ENCODE data around the gene HOXD9. TPM values are rescaled to one million over a fixed set of nuclear protein-coding genes. Genes with fewer than 3 reads are reported as not detected.

The HOXD9 gene
- total and polyA plus RNA-seq, 10 donors, result 1.1 to 4.0 (median 2.6) TPM

DNA sequence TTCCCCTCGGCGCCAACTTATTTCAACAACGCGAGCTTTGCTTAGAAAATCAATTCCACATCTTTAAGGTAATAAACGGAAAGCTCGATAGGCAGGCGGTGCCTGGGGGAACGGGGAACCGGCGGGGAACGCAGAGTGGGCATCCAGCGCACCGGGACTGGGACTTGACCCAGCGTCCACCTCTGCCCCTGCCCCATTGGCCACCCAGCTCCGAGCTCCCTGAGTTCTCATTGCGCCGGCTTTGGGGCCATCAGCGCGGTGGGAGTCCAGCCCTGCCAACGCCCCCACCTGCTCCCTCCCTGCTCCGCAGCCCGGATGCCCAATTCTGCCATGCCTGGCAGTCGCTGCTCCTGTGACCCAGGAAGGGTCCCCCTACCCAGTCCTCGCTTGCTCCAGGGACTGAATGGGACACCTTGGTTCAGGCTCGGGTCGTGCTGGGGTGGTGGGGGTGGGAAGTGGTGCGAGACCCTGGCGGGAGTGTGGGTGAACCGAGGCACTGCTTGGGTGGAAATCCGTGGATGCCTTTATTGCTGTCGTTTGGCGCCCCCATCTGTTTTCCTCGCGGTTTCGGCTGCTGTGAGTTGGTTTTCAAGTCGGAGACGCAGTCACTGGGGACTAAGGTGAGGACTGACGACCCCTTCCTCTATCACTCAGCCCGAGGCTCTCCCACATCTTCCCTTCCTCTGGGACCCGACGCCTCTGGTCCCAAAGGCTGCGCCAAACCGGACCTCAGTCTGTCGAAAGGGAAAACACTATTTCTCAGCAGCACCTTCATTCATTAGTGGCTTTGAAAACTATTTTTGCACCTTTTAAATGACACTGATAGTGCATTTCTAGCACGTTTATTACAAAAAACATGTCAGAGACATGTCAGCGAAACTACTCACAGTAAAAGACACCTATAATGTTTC, 36.4 kb upstream of the HOXD9 start:
- Histone ChIP-seq H3K27ac (no peak overlapping the region), H3K36me3 (peaks cover 0 to 3% (median 0%) of the 10 kb centered on the region in 6 donors), H3K9me3 (peaks cover 0 to 33% (median under 1%) of the 10 kb centered on the region in 8 donors), H3K27me3 (replicated peaks in 1 of 7) (peaks cover 25 to 100% (median 100%) of the 10 kb centered on the region in 7 donors), H3K4me3 (no peak overlapping the region), H3K4me1 (peaks cover 4 to 57% (median 30%) of the 10 kb centered on the region in 6 donors)
- TF ChIP-seq, protein P1, sequence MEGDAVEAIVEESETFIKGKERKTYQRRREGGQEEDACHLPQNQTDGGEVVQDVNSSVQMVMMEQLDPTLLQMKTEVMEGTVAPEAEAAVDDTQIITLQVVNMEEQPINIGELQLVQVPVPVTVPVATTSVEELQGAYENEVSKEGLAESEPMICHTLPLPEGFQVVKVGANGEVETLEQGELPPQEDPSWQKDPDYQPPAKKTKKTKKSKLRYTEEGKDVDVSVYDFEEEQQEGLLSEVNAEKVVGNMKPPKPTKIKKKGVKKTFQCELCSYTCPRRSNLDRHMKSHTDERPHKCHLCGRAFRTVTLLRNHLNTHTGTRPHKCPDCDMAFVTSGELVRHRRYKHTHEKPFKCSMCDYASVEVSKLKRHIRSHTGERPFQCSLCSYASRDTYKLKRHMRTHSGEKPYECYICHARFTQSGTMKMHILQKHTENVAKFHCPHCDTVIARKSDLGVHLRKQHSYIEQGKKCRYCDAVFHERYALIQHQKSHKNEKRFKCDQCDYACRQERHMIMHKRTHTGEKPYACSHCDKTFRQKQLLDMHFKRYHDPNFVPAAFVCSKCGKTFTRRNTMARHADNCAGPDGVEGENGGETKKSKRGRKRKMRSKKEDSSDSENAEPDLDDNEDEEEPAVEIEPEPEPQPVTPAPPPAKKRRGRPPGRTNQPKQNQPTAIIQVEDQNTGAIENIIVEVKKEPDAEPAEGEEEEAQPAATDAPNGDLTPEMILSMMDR (IDR thresholded peaks at IDR 0.05 in 8 of 11, conservative IDR thresholded peaks at IDR 0.05 in 3 of 11), result no peak
- TF ChIP-seq POLR2A (IDR thresholded peaks at IDR 0.05) (no peak), POLR2AphosphoS5 (IDR thresholded peaks at IDR 0.05) (no peak)
- intact Hi-C loops (cut with DNase I; ENCODE audit: low total_unique reads), result loop anchor here (5.0 kb wide), 1 partner anchor 719 kb away; no protein-coding TSS in a partner anchor
- no peak for DNase-seq
- 4 to 6% (median 5%) methylated on average over 37 to 46 of the region's 46 CpGs for whole genome bisulfite sequencing, 5 donors

DNA sequence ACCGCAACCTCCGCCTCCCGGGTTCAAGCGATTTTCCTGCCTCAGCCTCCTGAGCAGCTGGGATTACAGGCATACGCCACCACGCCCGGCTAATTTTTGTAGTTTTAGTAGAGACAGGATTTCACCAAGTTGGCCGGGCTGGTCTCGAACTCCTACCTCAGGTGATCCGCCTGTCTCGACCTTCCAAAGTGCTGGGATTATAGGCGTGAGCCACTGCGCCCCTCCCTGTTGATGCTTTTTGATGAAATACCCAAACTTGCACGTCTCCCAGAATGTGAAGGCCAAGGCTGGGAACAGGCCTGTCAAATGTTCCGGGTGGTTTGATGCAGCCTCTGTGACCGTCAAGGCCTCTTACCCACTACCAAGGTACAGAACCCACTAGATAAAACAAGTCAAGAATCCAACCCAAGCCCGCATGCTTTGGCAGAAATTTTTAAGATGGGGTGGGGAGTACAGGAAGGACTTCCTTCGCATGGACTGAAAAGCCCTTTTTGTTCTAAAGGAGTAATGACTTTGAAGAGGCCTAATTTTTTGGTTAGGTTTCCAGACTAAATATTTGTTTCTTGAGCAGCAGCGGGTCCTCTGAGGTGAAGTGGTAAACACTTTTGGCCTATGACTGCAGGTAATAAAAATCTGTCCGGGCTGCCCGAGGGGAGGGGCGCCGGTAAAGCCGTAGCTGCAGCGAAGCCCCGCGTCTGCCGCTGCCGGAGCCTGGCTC, 35.0 kb upstream of the HOXD9 start:
- TF ChIP-seq POLR2AphosphoS5 (IDR thresholded peaks at IDR 0.05), result no peak
- TF ChIP-seq POLR2A (IDR thresholded peaks at IDR 0.05), result no peak
- TF ChIP-seq, protein P1 (IDR thresholded peaks at IDR 0.05 in 8 of 11, conservative IDR thresholded peaks at IDR 0.05 in 3 of 11), result no peak
- WGBS, 5 donors, result 21 to 23% (median 22%) methylated on average over 29 of the region's 29 CpGs
- no peak for DNase-seq
- Histone ChIP-seq H3K27ac (no peak overlapping the region), H3K27me3 (replicated peaks in 1 of 7) (peaks cover 27 to 100% (median 100%) of the 10 kb centered on the region in 7 donors), H3K36me3 (no peaks in the 10 kb centered on the region), H3K4me3 (peak overlapping the region in 6 of 8 donors; percentile 6 to 57 (median 14)), H3K9me3 (peaks cover 0 to 20% (median 0%) of the 10 kb centered on the region in 8 donors), H3K4me1 (peaks cover 5 to 58% (median 30%) of the 10 kb centered on the region in 6 donors)
- intact Hi-C loops (cut with DNase I; ENCODE audit: low total_unique reads), result loop anchor here (5.0 kb wide), 1 partner anchor 720 kb away; no protein-coding TSS in a partner anchor

DNA sequence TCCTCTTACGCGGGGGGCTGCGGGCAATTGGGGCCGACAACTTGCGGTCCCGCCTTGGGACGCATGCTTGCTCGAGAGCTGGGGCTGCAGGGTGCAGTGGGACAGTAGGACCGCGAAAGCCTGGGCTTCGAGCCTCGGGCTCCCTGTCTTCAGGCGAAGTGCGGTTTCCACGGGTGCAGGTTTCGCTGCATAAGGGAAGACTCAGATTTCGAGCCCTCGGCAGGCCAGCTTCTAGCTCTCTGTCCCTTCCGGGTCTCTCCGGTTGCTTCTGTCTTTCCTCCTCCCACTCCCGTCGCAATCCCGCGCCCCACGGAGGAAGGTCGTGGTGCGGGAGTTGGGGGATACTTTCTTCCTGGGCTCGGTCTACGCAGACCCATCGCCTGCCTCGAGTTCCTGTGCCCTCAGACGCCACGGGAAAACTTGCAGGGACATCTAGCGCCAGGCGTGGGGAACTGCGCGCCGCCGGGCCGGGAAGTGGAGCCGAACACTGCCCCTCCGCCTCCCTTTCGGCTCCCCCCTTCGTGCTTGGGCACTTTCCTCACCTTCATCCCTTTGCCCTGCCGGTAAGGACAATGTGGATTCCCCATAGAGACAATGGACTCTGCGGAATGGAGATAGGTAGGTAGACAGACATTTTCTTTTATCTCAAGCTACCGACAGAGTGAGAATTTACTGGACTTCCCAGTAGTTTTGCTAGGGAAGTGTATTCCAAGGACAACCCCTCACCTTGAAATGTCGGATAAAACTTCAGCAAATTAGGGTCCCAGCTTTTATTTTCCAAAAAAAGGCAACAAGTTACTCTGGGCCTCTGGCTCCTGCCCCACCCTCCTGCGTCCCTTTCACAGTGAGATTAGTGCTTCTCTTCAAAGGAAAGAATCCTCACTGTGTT, 34.2 kb upstream of the HOXD9 start:
- WGBS, 5 donors, result 4 to 8% (median 5%) methylated on average over 32 to 49 of the region's 49 CpGs
- peaks cover 10 to 58% (median 34%) of the 10 kb centered on the region in 6 donors for H3K4me1 ChIP-seq
- TF ChIP-seq, protein P1 (IDR thresholded peaks at IDR 0.05 in 8 of 11, conservative IDR thresholded peaks at IDR 0.05 in 3 of 11), result peak in 9 of 11 experiments; percentile 29 to 67 (median 49)
- TF ChIP-seq POLR2AphosphoS5 (IDR thresholded peaks at IDR 0.05) (peak in 2 of 3 donors; percentile 37 to 61), POLR2A (IDR thresholded peaks at IDR 0.05) (no peak)
- H3K4me3 ChIP-seq, result peak overlapping the region in 6 of 8 donors; percentile 6 to 57 (median 14)
- intact Hi-C loops (cut with DNase I; ENCODE audit: low total_unique reads), result loop anchor here (5.0 kb wide), 1 partner anchor 721 kb away; no protein-coding TSS in a partner anchor
- H3K36me3 ChIP-seq, result no peaks in the 10 kb centered on the region
- H3K9me3 ChIP-seq, result peaks cover 0 to 12% (median 0%) of the 10 kb centered on the region in 8 donors
- H3K27me3 ChIP-seq (replicated peaks in 1 of 7), result peaks cover 26 to 100% (median 100%) of the 10 kb centered on the region in 7 donors
- DNase-seq, result no peak
- H3K27ac ChIP-seq, result no peak overlapping the region

Data from spleen (tissue), 11 donors.